ENCODE results near the gene PADI2. TPM values are rescaled to one million over a fixed set of nuclear protein-coding genes. Genes with fewer than 3 reads are reported as not detected.

Gene PADI2
- total and polyA plus RNA-seq, 2 donors (not counting 1 experiment from before 2014, with no cell fraction given), result 0.25 to 14.2 TPM

DNA sequence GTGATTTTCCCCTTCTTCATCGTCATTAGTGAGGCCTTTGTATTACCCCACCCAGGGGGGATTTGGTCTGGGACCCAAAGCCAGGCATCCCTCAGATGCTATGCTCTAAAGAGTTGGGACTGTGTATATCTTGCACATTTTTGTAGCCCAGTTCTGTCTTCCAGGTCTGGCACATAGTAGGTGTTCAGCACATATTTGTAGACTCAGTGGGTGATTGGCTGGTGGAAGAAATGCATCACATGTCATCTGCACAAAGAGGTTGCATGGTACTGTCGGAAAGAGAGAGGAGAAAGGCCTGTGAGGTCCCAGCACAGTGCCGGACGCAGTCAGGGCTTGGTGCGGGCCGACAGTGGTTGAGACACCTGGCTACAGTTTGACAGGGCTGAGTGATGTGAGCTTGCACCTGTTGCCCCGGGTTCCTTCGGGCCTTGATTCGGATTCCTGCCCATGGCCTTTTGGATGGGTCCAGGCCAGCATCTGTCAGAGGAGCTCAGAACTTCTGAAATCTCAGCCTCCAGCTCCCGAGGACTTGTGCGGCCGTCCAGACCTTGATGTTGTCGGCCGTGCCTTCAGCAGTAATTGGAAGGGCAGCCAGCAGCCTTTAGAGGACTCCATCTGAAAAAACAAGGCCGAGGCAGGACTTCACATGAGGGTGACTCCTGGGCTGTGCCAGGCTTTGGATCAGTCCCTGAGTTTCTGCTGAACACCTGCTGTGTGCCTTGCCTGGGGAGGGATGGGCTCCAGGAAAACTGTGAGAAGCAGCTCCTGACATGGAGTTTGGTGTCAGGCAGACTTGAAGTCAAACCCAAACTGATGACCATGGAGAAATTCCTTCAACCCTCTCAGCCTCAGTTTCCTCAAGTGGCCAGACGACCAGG is 44.8 kb upstream of the PADI2 start:
- no peaks in the 10 kb centered on the region for H3K27me3 ChIP-seq (replicated peaks in 1 of 4; ENCODE audit: control extremely low read depth in 1 of 4, control insufficient read depth in 3 of 4, insufficient read depth in 4 of 4, low read length in 3 of 4)
- no peaks in the 10 kb centered on the region for H3K36me3 ChIP-seq (replicated peaks in 1 of 2; ENCODE audit: control extremely low read depth in 1 of 2, control insufficient read depth in 1 of 2, extremely low read depth in 1 of 2, insufficient read depth in 2 of 2, low read length in 1 of 2)
- ChIA-PET POLR2A (no interaction called here), CTCF (no interaction called here)
- WGBS (ENCODE audit: insufficient coverage), result 88% methylated on average over 15 of the region's 16 CpGs
- Mint-ChIP-seq H3K9me3 (ENCODE audit: insufficient read depth) (peaks cover 2% of the 10 kb centered on the region), H3K4me1 (no peaks in the 10 kb centered on the region), H3K27me3 (peaks cover 5% of the 10 kb centered on the region), H3K4me3 (no peak overlapping the region), H3K27ac (no peak overlapping the region)
- no peak overlapping the region for H3K4me2 ChIP-seq (replicated peaks; ENCODE audit: low read depth, low read length, poor library complexity, severe bottlenecking)
- no peak overlapping the region for H2AFZ ChIP-seq (ENCODE audit: insufficient read depth, low read depth, low read length, poor library complexity, severe bottlenecking)
- no peaks in the 10 kb centered on the region for H3K79me2 ChIP-seq (ENCODE audit: control insufficient read depth, insufficient read depth, low read length)
- H3K4me1 ChIP-seq (ENCODE audit: control insufficient read depth in 2 of 2, insufficient read depth in 2 of 2, low read length in 2 of 2), result no peaks in the 10 kb centered on the region
- no peak overlapping the region for H3K4me3 ChIP-seq (ENCODE audit: control extremely low read depth in 1 of 5, extremely low read depth in 1 of 5, insufficient read depth in 1 of 5, low read depth in 2 of 5, low read length in 4 of 5)
- no peaks in the 10 kb centered on the region for H3K9me3 ChIP-seq (ENCODE audit: control extremely low read depth in 1 of 3, control insufficient read depth in 2 of 3, insufficient read depth in 1 of 3, low read length in 2 of 3)
- H4K20me1 ChIP-seq (ENCODE audit: control insufficient read depth, insufficient read depth, low read length, poor library complexity, severe bottlenecking), result no peaks in the 10 kb centered on the region
- no peak overlapping the region for H3K9ac ChIP-seq (ENCODE audit: low read length)
- no peak overlapping the region for H3K27ac ChIP-seq (ENCODE audit: low read length in 2 of 2)
- ATAC-seq (ENCODE audit: low read depth) (no peak), DNase-seq (no peak)
- intact Hi-C loops (cut with micrococcal nuclease), result no loop called here
- TF ChIP-seq, protein P1, sequence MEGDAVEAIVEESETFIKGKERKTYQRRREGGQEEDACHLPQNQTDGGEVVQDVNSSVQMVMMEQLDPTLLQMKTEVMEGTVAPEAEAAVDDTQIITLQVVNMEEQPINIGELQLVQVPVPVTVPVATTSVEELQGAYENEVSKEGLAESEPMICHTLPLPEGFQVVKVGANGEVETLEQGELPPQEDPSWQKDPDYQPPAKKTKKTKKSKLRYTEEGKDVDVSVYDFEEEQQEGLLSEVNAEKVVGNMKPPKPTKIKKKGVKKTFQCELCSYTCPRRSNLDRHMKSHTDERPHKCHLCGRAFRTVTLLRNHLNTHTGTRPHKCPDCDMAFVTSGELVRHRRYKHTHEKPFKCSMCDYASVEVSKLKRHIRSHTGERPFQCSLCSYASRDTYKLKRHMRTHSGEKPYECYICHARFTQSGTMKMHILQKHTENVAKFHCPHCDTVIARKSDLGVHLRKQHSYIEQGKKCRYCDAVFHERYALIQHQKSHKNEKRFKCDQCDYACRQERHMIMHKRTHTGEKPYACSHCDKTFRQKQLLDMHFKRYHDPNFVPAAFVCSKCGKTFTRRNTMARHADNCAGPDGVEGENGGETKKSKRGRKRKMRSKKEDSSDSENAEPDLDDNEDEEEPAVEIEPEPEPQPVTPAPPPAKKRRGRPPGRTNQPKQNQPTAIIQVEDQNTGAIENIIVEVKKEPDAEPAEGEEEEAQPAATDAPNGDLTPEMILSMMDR (IDR thresholded peaks at IDR 0.05), result no peak
- TF ChIP-seq EZH2 (IDR thresholded peaks at IDR 0.05; ENCODE audit: borderline replicate concordance, insufficient read depth, low read depth, low read length, poor library complexity, severe bottlenecking), result no peak

DNA sequence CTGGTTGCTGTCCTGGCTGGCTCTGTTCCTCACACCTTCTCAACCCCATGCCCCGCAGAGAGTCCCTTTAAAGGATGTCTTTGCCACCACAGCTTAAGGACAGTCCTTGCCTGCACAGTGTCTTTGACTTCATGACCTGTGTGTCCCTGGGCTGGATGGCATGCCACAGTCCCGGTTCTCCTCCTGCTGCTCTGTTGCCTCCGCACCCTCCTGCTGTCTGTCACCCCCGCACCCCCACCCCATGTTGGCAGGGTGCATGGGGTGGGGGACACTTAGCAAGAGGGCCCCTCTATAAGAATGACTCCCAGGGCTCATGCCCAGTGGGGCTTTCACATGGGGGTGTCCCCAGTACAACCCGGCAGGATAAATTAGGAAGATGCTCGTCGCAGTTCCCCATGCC is 44.1 kb upstream of the PADI2 start:
- Histone ChIP-seq H3K36me3 (replicated peaks in 1 of 2; ENCODE audit: control extremely low read depth in 1 of 2, control insufficient read depth in 1 of 2, extremely low read depth in 1 of 2, insufficient read depth in 2 of 2, low read length in 1 of 2) (no peaks in the 10 kb centered on the region), H3K27ac (ENCODE audit: low read length in 2 of 2) (no peak overlapping the region), H3K79me2 (ENCODE audit: control insufficient read depth, insufficient read depth, low read length) (no peaks in the 10 kb centered on the region), H3K4me2 (replicated peaks; ENCODE audit: low read depth, low read length, poor library complexity, severe bottlenecking) (no peak overlapping the region), H3K4me3 (ENCODE audit: control extremely low read depth in 1 of 5, extremely low read depth in 1 of 5, insufficient read depth in 1 of 5, low read depth in 2 of 5, low read length in 4 of 5) (no peak overlapping the region), H3K9ac (ENCODE audit: low read length) (no peak overlapping the region), H4K20me1 (ENCODE audit: control insufficient read depth, insufficient read depth, low read length, poor library complexity, severe bottlenecking) (no peaks in the 10 kb centered on the region), H2AFZ (ENCODE audit: insufficient read depth, low read depth, low read length, poor library complexity, severe bottlenecking) (no peak overlapping the region), H3K27me3 (replicated peaks in 1 of 4; ENCODE audit: control extremely low read depth in 1 of 4, control insufficient read depth in 3 of 4, insufficient read depth in 4 of 4, low read length in 3 of 4) (no peaks in the 10 kb centered on the region), H3K9me3 (ENCODE audit: control extremely low read depth in 1 of 3, control insufficient read depth in 2 of 3, insufficient read depth in 1 of 3, low read length in 2 of 3) (no peaks in the 10 kb centered on the region), H3K4me1 (ENCODE audit: control insufficient read depth in 2 of 2, insufficient read depth in 2 of 2, low read length in 2 of 2) (no peaks in the 10 kb centered on the region)
- no peak for ATAC-seq (ENCODE audit: low read depth)
- POLR2A ChIA-PET, result no interaction called here
- intact Hi-C loops (cut with micrococcal nuclease), result no loop called here
- Mint-ChIP-seq H3K4me3 (no peak overlapping the region), H3K9me3 (ENCODE audit: insufficient read depth) (peaks cover 2% of the 10 kb centered on the region), H3K27me3 (peaks cover 5% of the 10 kb centered on the region), H3K27ac (no peak overlapping the region), H3K4me1 (no peaks in the 10 kb centered on the region)
- 94% methylated on average over 5 of the region's 7 CpGs for WGBS (ENCODE audit: insufficient coverage)
- CTCF ChIA-PET, result no interaction called here
- no peak for DNase-seq
- TF ChIP-seq, protein P1 (IDR thresholded peaks at IDR 0.05), result no peak
- no peak for TF ChIP-seq EZH2 (IDR thresholded peaks at IDR 0.05; ENCODE audit: borderline replicate concordance, insufficient read depth, low read depth, low read length, poor library complexity, severe bottlenecking)

All from B cell (primary cell).